ENCODE results near the gene TNFRSF1A.
"Not testable (repeated sequence)": the region's sequence is repeated elsewhere in the genome, so short reads cannot be mapped to it uniquely, and the experiment has no call there.

TNFRSF1A gene

DNA sequence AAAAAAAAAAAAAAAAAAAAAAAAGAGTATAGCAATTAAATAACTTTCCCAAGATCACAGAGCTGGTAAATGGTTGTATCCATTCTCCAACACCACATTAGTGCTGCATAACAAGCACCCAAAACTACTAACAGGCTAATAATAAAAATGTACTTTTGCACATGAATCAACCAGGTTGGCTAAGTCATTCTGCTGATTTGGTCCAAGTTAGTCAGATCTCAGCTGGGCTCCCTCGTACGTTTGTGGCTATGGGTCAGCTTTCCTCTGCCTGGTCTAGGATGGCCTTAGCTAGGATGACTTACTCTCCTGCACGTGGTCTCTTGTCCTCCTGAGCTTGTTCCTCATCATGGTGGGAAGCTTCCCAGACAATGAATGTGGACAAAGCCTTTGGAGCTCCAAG is 39.3 kb downstream of the TNFRSF1A start:
- DNase-seq = no peak

DNA sequence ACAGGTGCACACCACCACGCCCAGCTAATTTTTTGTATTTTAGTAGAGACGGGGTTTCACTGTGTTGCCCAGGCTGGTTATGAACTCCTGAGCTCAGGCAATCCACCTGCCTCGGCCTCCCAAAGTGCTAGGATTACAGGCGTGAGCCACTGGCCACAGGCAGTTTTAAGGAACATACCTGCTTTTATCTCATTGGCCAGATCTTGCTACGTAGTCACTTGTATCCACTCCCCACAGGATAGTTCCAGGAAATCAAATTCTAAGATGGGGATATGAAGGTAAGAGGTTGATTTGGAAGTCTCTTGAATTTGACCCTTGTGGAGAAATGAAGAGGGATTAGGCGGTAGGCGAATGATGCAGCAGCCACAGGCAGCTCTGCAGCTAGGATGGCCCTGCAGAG is 40.2 kb downstream of the TNFRSF1A start:
- DNase-seq = no peak

GRCh38 chr12:6297170-6297569 is 44.7 kb downstream of the TNFRSF1A start:
- no peak for DNase-seq

GRCh38 chr12:6295094-6295811 is 46.6 kb downstream of the TNFRSF1A start:
- DNase-seq = peak in 2 of 3 experiments; percentile 74 to 87

- DNase-seq = peak in 2 of 3 experiments; percentile 55 to 65
Measured at GRCh38 chr12:6294156-6295093, 47.5 kb downstream of the TNFRSF1A start.

- DNase-seq = no peak
Measured at GRCh38 chr12:6292606-6293005, 49.3 kb downstream of the TNFRSF1A start.

DNA sequence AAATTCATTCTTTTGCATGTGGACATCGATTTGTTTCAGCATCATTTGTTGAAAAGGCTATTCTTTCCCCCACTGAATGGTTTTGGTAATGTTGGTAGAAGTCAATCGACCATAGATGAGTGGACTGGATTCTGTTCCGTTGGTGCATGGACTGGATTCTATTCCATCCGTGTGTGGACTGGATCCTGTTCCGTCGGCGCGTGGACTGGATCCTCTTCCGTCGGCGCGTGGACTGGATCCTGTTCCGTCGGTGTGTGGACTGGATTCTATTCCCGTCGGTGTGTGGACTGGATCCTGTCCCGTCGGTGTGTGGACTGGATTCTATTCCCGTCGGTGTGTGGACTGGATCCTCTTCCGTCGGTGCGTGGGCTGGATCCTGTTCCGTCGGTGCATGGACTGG is 52.0 kb downstream of the TNFRSF1A start:
- DNase-seq = not testable (repeated sequence)

DNA sequence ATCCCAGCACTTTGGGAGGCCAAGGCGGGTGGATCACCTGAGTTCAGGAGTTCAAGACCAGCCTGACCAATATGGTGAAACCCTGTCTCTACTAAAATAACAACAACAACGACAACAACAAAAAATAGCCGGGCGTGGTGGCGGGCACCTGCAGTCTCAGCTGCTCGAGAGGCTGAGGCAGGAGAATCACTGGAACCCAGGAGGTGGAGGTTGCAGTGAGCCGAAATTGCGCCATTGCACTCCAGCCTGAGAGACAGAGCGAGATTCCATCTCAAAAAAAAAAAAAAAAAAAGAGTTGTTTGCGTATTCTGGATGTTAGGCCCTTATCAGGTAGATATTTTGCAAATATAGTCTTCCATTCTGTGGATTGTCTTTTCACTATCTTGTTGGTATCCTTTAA is 52.8 kb downstream of the TNFRSF1A start:
- DNase-seq = not testable (repeated sequence)

GRCh38 chr12:6288235-6288634 is 53.6 kb downstream of the TNFRSF1A start:
- no peak for DNase-seq

DNA sequence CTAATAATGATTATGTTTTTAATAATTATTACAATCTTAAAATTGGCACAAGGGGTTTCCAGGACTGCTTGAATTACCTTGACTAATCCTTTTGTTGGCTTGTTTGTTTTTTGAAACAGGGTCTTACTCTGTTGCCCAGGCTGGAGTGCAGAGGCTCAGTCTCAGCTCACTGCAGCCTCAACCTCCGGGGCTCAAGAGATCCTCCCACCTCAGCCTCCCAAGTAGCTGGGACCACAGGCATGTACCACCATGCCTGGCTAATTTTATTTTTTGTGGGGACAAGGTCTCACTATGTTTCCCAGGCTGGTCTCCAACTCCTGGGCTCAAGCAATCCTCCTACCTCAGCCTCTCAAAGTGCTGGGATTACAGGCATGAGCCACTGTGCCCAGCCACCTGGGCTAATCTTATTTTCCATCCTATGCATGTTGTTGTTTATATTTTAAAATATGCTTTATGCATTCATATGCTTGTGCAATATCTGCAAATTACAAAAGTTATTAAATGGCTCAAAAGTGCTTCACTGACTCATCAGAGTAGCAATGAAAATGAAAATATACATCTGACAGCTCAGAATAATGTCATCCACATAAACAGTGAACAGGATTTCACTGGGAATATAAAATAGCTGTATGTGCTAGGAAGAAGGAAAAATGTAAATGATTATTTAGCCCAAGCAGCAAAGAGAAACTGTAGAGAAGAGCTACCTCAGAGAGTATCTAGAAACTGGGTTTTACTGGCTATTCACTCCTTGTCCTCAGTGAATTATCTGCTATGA is 56.2 kb downstream of the TNFRSF1A start:
- no peak for DNase-seq

DNA sequence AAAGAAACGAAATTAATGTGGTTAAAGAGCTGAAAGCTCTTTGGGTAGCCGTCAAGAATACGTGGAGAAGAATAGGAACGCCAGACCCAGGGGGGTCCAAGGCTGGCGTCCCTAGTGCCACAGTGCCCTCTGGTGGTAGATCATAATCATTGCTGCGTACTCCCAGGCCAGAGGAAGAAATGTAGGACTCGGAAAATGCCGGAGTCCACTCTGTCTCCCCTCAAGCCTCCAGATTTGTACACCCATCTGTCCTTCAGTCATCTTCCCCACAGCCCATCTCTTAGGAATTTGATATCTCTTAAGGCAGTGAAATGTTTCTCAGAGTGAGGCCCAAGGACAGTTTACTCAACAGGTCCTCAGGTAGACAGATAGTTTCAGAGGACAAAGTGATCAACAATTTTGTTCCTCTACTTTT is 56.8 kb downstream of the TNFRSF1A start:
- DNase-seq = peak; percentile 67 to 88 (median 74)

DNA sequence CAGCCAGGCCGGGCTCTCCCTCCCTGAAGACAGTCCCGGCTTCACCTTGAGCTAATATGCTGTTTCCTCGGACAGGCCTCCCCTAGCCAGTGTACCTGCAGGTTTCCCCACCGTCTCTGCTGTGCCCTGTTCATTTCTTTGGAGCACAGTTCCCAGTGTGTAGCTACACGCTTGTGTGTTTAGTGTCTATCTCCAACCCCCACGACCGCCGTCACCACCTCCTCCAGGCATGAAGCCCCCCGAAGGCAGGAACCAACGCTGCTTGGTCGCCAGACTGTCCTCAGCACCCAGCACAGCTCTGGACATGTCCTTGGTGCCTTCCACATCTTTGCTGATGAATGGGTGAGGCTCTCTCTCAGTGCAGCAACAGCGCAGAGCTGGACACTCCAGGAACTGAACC is 57.6 kb downstream of the TNFRSF1A start:
- DNase-seq = no peak

GRCh38 chr12:6282453-6282840 is 59.4 kb downstream of the TNFRSF1A start:
- DNase-seq = no peak

DNA sequence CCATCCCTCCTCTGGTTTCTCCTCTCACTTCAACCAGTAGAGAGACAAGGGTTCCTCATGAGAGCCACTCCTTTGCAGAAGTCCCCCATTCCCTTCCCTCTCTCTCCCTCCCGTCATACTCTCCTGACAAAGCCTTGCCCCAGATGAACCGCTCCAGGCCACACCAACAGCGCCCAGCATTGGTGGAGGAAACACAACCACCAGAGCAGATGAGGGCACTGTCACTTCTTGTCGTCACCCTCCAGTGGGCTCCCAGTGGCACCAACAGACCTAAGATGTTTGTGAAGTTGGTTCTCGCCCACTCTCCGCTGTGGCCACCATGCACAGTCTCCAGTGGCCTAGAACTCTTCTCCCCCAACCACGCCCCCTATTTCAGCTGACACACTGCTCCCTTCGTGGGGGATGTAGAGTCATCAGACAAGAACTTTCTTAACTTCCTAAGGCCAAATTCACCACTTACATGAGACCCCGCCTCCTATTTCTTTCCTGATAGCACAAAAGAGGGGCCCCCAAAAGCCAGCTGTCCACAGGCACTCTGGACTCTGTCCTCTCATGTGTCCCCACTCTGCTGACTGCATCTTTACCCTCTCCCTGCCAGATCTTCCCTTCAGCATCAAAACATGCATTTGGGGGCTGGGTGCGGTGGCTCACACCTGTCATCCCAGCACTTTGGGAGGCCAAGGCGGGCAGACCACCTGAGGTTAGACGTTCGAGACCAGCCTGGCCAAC is 60.6 kb downstream of the TNFRSF1A start:
- no peak for DNase-seq

GRCh38 chr12:6280672-6281071 is 61.2 kb downstream of the TNFRSF1A start:
- DNase-seq = no peak

DNA sequence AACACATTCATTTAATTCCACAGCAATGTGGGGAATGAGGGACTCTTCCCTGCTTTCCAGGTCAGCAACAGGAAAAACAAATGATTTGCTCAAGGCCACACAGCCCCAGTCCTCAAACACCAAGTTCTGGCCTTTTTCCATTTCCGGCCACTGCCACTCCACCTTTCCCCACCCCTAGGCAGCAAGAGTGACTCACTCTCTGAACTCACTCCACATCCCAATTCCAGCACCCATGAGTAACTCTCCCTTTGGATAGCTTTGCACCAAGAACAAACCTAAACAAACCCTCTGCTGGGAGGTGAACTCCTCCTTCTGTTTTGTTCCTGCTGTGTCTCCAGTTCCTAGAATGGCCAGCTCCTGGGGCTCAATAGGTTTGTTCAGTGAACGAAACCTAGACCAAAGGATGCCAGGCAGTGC is 61.8 kb downstream of the TNFRSF1A start:
- no peak for DNase-seq

GRCh38 chr12:6279631-6280030 is 62.2 kb downstream of the TNFRSF1A start:
- no peak for DNase-seq

- no peak for DNase-seq
Measured at GRCh38 chr12:6279256-6279628, 62.6 kb downstream of the TNFRSF1A start.

Measured in NCI-H1417 (cell line).